NB4 (cell line): ENCODE results near the gene XAGE1A.
"Not testable (repeated sequence)": the region's sequence is repeated elsewhere in the genome, so short reads cannot be mapped to it uniquely, and the experiment has no call there.

Experiments
- CTCF ChIP-seq: IDR thresholded peaks from one replicate; pipeline ENCODE4 v1.5.1; 2012; ENCODE audit warnings: low read depth, low read length
- MAX ChIP-seq: IDR thresholded peaks from 2 replicates; pipeline ENCODE4 v1.6.1; 2011; ENCODE audit warnings: low read depth, low read length
- POLR2A ChIP-seq: IDR thresholded peaks from 2 replicates; pipeline ENCODE4 v1.6.1; 2011; ENCODE audit warnings: mild to moderate bottlenecking; ENCODE audit not compliant: insufficient read length; ENCODE audit errors: extremely low read depth

- not testable (repeated sequence) for TF ChIP-seq CTCF, MAX, POLR2A
Observed at GRCh38 chrX:52501362-52501761, 5.8 kb downstream of the XAGE1A start.
